ENCODE data around the gene TMEM131L. TPM values are rescaled to one million over a fixed set of nuclear protein-coding genes. Genes with fewer than 3 reads are reported as not detected.

The TMEM131L gene
- total RNA-seq, 1 donor from 2014 or later, result 18.6 TPM

GRCh38 chr4:153464068-153464467 lies 2.1 kb upstream of the TMEM131L start:
- no peak overlapping the region for H3K4me3 Mint-ChIP-seq (ENCODE audit: unreplicated experiment)
- Histone ChIP-seq H3K27me3 (ENCODE audit: insufficient read depth, low read length) (no peaks in the 10 kb centered on the region), H3K27ac (ENCODE audit: low read depth, low read length) (no peak overlapping the region), H3K79me2 (ENCODE audit: insufficient read depth, low read length) (peaks cover 22% of the 10 kb centered on the region), H2AFZ (ENCODE audit: low read depth, low read length) (no peak overlapping the region), H3K4me2 (ENCODE audit: low read length) (no peak overlapping the region), H4K20me1 (ENCODE audit: insufficient read depth, low read length) (peaks cover 9% of the 10 kb centered on the region), H3K9me3 (ENCODE audit: insufficient read depth, low read depth, low read length) (no peaks in the 10 kb centered on the region), H3K4me3 (ENCODE audit: insufficient read depth, low read depth, low read length) (no peak overlapping the region), H3K9ac (ENCODE audit: low read length) (no peak overlapping the region), H3K36me3 (ENCODE audit: insufficient read depth, low read length) (no peaks in the 10 kb centered on the region), H3K4me1 (ENCODE audit: insufficient read depth, low read length) (peaks cover 4% of the 10 kb centered on the region)
- H3K27ac Mint-ChIP-seq (ENCODE audit: unreplicated experiment), result no peak overlapping the region
- H3K36me3 Mint-ChIP-seq (ENCODE audit: low read depth, unreplicated experiment), result no peaks in the 10 kb centered on the region
- no peaks in the 10 kb centered on the region for H3K27me3 Mint-ChIP-seq (ENCODE audit: low read depth, unreplicated experiment)
- FAIRE-seq (no peak), DNase-seq (ENCODE audit: low read depth) (no peak)
- TF ChIP-seq EZH2 (IDR thresholded peaks at IDR 0.05; ENCODE audit: insufficient read depth, low read length) (no peak), CTCF (IDR thresholded peaks at IDR 0.05; ENCODE audit: insufficient read depth, low read depth, low read length) (no peak)
- no peaks in the 10 kb centered on the region for H3K9me3 Mint-ChIP-seq (ENCODE audit: unreplicated experiment)
- H3K4me1 Mint-ChIP-seq (ENCODE audit: low read depth, unreplicated experiment), result peaks cover 12% of the 10 kb centered on the region

GRCh38 chr4:153465140-153465539 lies 1.0 kb upstream of the TMEM131L start:
- Histone ChIP-seq H4K20me1 (ENCODE audit: insufficient read depth, low read length) (peaks cover 9% of the 10 kb centered on the region), H3K79me2 (ENCODE audit: insufficient read depth, low read length) (peaks cover 30% of the 10 kb centered on the region), H2AFZ (ENCODE audit: low read depth, low read length) (peak overlapping the region; percentile 75), H3K4me1 (ENCODE audit: insufficient read depth, low read length) (peaks cover 4% of the 10 kb centered on the region), H3K27me3 (ENCODE audit: insufficient read depth, low read length) (no peaks in the 10 kb centered on the region), H3K36me3 (ENCODE audit: insufficient read depth, low read length) (no peaks in the 10 kb centered on the region), H3K9me3 (ENCODE audit: insufficient read depth, low read depth, low read length) (no peaks in the 10 kb centered on the region), H3K9ac (ENCODE audit: low read length) (peak overlapping the region; percentile 71), H3K27ac (ENCODE audit: low read depth, low read length) (no peak overlapping the region), H3K4me3 (ENCODE audit: insufficient read depth, low read depth, low read length) (peak overlapping the region; percentile 57), H3K4me2 (ENCODE audit: low read length) (peak overlapping the region; percentile 96)
- Mint-ChIP-seq H3K36me3 (ENCODE audit: low read depth, unreplicated experiment) (no peaks in the 10 kb centered on the region), H3K27me3 (ENCODE audit: low read depth, unreplicated experiment) (no peaks in the 10 kb centered on the region), H3K4me1 (ENCODE audit: low read depth, unreplicated experiment) (peaks cover 13% of the 10 kb centered on the region), H3K9me3 (ENCODE audit: unreplicated experiment) (no peaks in the 10 kb centered on the region), H3K27ac (ENCODE audit: unreplicated experiment) (peak overlapping the region; percentile 23), H3K4me3 (ENCODE audit: unreplicated experiment) (peak overlapping the region; percentile 87)
- TF ChIP-seq CTCF (IDR thresholded peaks at IDR 0.05; ENCODE audit: insufficient read depth, low read depth, low read length) (no peak), EZH2 (IDR thresholded peaks at IDR 0.05; ENCODE audit: insufficient read depth, low read length) (no peak)
- FAIRE-seq (no peak), DNase-seq (ENCODE audit: low read depth) (no peak)

DNA sequence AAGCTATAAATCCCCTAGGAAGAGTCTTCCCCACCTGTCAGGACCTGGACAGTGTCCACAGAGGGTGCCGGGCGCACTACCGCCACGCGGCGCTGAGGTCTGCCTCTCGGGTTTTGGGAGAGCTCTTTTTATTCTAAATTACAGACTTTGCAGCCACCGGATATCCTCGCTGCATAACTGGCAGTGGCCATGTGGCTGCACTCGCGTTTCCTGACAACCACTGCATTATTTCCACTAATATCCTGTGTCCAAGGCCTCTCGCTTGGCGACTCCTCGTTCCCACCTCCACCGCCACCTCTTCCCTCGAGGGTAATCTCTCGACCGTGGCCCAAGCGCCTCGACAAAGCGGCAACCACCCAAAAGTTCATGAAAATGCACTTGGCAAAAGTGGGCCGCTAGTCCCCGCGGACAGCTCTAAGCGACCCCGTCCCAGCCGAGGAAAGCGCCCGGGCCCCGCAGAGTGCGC lies 512 bp upstream of the TMEM131L start:
- peak overlapping the region; percentile 57 for H3K4me3 ChIP-seq (ENCODE audit: insufficient read depth, low read depth, low read length)
- peaks cover 13% of the 10 kb centered on the region for H3K4me1 Mint-ChIP-seq (ENCODE audit: low read depth, unreplicated experiment)
- peaks cover 35% of the 10 kb centered on the region for H3K79me2 ChIP-seq (ENCODE audit: insufficient read depth, low read length)
- no peak for FAIRE-seq
- H3K27ac ChIP-seq (ENCODE audit: low read depth, low read length), result no peak overlapping the region
- no peaks in the 10 kb centered on the region for H3K27me3 Mint-ChIP-seq (ENCODE audit: low read depth, unreplicated experiment)
- H3K9me3 ChIP-seq (ENCODE audit: insufficient read depth, low read depth, low read length), result no peaks in the 10 kb centered on the region
- H3K4me1 ChIP-seq (ENCODE audit: insufficient read depth, low read length), result peaks cover 4% of the 10 kb centered on the region
- H3K4me2 ChIP-seq (ENCODE audit: low read length), result peak overlapping the region; percentile 96
- H4K20me1 ChIP-seq (ENCODE audit: insufficient read depth, low read length), result peaks cover 12% of the 10 kb centered on the region
- H3K36me3 ChIP-seq (ENCODE audit: insufficient read depth, low read length), result no peaks in the 10 kb centered on the region
- H2AFZ ChIP-seq (ENCODE audit: low read depth, low read length), result peak overlapping the region; percentile 75
- DNase-seq (ENCODE audit: low read depth), result no peak
- TF ChIP-seq CTCF (IDR thresholded peaks at IDR 0.05; ENCODE audit: insufficient read depth, low read depth, low read length) (peak; percentile 12), EZH2 (IDR thresholded peaks at IDR 0.05; ENCODE audit: insufficient read depth, low read length) (no peak)
- H3K27me3 ChIP-seq (ENCODE audit: insufficient read depth, low read length), result no peaks in the 10 kb centered on the region
- H3K4me3 Mint-ChIP-seq (ENCODE audit: unreplicated experiment), result peak overlapping the region; percentile 87
- H3K27ac Mint-ChIP-seq (ENCODE audit: unreplicated experiment), result peak overlapping the region; percentile 23
- H3K9me3 Mint-ChIP-seq (ENCODE audit: unreplicated experiment), result no peaks in the 10 kb centered on the region
- peak overlapping the region; percentile 71 for H3K9ac ChIP-seq (ENCODE audit: low read length)
- no peaks in the 10 kb centered on the region for H3K36me3 Mint-ChIP-seq (ENCODE audit: low read depth, unreplicated experiment)

Measured in astrocyte (in vitro differentiated cells and primary cell).